ENCODE data around the gene BCL6B.

The BCL6B gene

GRCh38 chr17:7007143-7007542 lies 15.7 kb upstream of the BCL6B start:
- DNase-seq (ENCODE audit: low read depth): no peak

GRCh38 chr17:7010523-7010922 lies 12.3 kb upstream of the BCL6B start:
- DNase-seq (ENCODE audit: low read depth): no peak

DNA sequence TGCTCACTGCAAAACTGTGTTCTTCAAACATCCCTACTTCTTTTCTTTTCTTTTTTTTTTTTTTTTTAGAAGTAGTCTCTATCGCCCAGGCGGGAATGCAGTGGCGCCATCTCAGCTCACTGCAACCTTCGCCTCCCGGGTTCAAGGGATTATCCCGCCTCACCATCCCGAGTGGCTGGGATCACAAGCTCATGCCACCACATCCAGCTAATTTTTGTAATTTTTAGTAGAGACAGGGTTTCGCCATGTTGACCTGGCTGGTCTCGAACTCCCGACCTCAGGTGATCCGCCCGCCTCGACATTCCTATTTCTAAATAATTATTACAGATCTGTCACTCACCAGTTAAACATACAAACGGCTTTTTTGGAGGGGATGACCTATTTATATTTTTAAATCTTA lies 11.4 kb upstream of the BCL6B start:
- DNase-seq (ENCODE audit: low read depth): no peak

DNA sequence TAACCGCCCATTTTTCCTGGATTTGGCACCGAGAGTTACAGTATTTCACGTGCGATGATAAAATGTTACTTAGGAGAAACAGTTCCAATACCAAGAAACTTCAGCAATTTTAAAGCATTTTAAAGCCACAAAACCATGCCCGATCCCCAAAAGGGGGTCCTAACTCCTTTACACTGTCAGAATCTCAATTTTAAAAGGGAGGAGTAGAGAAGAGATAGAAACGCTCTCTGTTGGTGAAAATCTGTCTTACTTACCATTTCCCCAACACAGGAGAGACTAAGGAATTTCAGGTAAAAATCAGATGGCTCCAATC lies 11.0 kb upstream of the BCL6B start:
- DNase-seq (ENCODE audit: low read depth): no peak

DNA sequence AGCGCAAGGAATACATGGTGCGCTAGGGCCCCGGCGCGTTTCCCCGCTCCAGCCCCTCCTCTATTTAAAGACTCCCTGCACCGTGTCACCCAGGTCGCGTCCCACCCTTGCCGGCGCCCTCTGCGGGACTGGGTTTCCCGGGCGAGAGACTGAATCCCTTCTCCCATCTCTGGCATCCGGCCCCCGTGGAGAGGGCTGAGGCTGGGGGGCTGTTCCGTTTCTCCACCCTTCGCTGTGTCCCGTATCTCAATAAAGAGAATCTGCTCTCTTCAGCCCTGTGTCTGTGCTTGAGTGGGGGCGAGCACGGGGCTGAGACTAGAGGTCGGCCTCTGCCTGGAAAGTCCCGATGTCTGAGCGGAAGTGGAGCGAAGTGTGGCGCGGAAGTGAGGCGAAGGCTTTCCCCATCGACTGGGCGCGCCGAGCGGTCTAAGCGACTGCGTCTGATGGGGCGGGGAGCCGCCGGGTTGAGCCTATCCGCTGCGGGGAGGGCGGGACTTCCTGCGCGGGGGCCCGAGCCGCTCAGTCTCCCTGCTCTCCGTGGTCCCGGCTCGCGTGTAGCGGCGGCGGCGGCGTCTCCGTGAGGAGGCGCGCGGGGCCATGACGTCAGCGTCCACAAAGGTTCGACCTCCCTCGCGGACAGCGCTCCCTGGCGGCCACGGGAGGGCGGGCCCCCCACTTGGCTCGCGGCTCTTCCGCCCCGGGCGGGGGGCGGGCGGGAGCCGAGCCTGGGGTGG lies 8.4 kb upstream of the BCL6B start:
- DNase-seq (ENCODE audit: low read depth): peak; percentile 98

DNA sequence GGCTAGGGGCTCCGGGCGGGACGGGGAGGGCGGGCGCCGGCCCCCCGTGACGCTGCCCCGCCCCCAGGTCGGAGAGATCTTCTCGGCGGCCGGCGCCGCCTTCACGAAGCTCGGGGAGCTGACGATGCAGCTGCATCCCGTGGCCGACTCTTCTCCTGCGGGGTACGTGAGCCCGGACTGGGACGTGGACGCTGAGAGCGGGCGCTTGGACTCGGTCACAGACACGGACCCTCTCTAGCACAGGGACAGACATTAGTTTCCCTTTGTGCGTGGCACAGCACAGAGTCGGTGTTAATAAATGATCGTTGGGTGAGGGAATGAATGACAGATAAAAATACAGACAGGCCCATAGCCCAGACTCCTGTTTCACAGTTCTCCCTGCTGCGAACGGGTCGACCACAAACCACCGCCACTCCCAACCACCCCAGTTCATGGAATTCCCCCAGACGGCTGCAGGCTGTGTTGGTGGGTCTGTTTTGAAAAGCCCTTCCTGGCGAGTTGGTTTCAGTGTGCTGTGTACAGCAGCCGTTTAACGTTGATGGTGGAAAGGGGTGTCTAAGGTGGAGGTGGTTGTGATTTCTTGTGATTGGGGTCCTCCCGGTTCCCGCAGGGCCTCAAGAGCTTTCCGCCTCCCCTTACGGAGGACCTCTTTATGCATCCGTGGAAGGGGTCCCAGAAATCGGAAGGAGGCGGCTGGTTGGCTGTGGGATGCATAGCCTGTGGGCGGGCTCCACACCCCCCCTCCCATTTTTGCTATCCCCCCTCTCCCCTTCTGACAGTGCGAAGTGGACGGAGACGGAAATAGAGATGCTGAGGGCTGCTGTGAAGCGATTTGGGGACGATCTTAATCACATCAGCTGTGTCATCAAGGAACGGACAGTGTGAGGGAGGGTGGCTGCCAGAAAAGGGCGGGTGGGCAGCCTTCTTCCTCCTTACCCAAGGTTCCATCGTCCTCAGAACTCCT lies 7.6 kb upstream of the BCL6B start:
- DNase-seq (ENCODE audit: low read depth): peak; percentile 75

DNA sequence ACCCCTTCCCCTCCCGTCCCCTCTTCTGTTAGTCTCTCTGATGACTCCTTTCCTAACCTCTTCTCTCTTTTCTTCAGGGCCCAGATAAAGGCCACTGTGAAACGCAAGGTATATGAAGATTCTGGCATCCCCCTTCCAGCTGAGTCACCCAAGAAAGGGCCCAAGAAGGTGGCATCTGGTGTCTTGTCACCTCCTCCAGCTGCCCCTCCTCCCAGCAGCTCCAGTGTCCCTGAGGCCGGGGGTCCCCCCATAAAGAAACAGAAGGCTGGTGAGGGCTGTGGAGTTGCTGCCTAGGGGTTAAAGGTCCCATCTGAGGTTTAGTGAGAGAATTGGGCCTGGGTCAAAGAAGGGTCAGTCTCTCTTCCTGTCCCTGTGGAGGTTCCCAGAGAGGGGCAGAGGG lies 6.4 kb upstream of the BCL6B start:
- DNase-seq (ENCODE audit: low read depth): no peak

DNA sequence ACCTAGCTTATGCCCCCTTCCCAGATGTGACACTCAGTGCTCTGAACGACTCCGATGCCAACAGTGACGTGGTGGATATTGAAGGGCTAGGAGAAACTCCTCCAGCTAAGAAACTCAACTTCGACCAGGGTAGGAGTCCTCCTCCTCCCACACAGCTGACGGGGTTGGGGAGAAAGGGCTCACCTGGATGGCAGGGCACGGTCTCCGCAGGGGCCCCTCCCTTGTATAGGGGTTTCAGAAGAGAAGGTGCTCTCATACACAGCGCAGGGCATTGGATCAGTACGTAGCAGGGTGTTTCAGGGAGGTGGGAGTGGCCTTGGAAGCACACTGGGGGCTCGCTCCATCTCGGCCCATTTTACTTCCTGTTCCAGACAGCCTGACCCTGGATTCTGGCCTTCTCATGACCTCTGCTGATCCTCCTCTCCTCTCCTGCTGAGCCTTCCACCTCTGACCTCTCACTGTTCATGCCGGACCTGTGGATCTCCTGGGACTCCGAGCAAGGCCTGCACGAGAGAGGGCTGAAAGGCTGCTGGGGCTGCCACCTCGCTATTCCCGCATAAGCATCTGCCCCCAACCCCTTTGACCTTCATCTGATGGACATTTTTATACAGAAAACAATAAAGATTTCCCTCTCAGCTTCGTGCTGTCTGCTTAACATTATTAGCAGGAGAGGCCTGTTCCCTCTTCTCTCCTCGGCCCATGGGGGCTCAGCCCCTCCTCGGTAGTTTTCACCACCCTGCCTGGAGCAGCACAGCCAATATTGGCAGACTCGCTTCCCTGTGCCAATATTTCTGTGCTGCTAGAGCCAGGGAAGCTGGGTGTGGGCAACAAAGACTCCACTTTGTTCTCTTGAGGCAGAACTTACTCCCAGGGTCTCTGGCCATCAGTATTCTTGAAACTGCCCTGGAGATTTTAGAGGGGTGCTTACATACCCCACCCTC lies 5.7 kb upstream of the BCL6B start:
- no peak for DNase-seq (ENCODE audit: low read depth)

GRCh38 chr17:7017827-7018200 lies 5.0 kb upstream of the BCL6B start:
- DNase-seq (ENCODE audit: low read depth): no peak

GRCh38 chr17:7018331-7018964 lies 4.4 kb upstream of the BCL6B start:
- no peak for DNase-seq (ENCODE audit: low read depth)

GRCh38 chr17:7019367-7019766 lies 3.5 kb upstream of the BCL6B start:
- DNase-seq (ENCODE audit: low read depth): no peak

- no peak for DNase-seq (ENCODE audit: low read depth)
These were observed 2.9 kb upstream of the BCL6B start for GRCh38 chr17:7019839-7020519.

DNA sequence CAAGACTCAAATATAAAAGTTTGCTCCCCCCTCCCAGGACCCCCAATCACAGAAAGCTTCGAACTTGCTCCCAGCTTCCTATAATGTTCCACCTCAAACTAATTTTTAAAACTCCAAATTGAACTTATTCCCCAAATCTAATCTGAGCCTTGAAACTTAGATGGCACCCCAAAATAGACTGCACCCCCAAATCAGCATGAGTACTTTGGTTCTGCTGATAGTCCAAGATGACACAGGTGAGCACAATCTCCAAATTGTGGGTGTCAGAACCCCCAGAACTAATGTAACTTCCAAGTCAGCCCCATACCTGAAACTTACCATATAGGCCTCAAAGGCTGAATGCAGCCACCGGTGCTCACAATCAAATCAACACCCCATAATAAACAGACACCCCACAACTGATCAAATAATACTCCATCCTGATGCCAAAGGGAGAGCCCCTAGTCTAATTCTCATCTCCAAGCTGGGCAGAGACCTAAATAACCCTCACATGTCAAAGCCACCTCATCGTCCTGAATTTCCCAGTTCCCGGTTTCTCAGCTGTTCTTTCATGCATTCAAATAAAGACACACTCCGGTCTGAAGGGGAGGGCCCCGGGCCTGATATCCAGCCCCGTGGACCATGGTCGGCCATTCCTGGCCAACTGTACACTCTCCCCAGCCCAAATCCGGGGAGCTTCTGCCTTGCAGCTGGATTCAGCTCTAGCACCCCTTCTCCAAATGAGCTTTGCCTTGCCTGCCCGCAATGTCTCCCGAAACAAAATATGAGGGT lies 1.8 kb upstream of the BCL6B start:
- DNase-seq (ENCODE audit: low read depth): no peak

DNA sequence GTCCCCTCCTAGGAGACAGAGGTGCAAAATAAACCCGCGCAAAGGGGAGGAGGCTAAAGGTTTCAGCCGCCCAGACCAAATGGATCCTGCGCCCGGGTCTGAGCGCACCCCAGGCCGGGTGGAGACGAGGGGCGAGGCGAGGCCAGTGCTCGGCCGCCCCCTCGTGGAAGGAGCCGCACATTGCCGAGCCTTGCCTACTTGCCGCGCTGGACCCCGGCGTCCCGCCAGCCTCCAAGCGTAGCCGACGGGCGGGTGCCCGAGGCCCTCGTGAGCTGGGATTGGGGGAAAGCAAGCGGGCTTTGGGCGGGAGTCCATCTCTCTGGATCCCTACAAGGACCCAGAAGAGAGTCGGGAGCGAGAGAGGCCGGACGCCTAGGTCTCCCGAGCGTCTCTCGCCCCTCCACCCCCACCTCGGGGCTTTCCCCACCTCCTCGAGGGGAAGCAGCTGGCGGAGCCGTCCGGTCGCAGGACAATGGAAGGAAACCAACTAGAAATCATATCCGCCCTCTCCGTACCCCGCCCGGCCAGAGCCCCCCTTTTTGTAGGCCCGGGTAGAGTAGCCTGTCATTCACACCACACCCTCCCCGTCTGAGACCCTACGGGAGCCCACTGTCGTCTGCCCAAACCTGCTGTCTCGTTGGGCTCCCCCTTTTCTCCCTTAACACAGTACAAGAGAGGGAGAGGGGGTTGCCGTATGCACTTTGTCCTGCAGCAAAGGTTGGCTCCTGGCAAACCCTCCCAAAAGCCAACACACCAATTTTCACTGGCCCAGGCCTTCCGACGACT lies 664 bp upstream of the BCL6B start:
- DNase-seq (ENCODE audit: low read depth): peak; percentile 72

DNA sequence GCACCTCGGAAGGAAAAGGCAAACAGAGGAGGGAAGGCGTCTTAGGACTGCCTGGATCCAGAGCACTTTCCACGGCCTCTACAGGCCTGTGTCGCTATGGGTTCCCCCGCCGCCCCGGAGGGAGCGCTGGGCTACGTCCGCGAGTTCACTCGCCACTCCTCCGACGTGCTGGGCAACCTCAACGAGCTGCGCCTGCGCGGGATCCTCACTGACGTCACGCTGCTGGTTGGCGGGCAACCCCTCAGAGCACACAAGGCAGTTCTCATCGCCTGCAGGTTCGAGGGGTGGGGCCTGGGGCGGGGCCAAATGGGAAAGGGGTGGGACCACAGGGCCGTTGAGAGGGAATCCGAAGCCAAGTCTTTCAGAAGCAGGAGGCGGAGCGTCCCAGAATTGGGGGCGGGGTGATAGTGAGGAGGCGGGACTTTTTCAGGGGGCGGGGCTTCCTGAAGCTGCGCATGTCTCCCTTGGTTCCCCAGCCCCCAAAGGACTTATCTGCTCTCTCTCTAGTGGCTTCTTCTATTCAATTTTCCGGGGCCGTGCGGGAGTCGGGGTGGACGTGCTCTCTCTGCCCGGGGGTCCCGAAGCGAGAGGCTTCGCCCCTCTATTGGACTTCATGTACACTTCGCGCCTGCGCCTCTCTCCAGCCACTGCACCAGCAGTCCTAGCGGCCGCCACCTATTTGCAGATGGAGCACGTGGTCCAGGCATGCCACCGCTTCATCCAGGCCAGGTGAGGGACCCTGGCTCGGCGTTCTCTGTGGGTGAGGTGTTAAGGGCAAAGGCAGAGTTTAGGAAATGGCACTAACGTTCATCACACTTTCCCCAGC lies 939 bp downstream of the BCL6B start:
- peak; percentile 93 for DNase-seq (ENCODE audit: low read depth)

- no peak for DNase-seq (ENCODE audit: low read depth)
These were observed 1.5 kb downstream of the BCL6B start for GRCh38 chr17:7024402-7024785.

- DNase-seq (ENCODE audit: low read depth): no peak
These were observed 2.4 kb downstream of the BCL6B start for GRCh38 chr17:7025245-7025644.

DNA sequence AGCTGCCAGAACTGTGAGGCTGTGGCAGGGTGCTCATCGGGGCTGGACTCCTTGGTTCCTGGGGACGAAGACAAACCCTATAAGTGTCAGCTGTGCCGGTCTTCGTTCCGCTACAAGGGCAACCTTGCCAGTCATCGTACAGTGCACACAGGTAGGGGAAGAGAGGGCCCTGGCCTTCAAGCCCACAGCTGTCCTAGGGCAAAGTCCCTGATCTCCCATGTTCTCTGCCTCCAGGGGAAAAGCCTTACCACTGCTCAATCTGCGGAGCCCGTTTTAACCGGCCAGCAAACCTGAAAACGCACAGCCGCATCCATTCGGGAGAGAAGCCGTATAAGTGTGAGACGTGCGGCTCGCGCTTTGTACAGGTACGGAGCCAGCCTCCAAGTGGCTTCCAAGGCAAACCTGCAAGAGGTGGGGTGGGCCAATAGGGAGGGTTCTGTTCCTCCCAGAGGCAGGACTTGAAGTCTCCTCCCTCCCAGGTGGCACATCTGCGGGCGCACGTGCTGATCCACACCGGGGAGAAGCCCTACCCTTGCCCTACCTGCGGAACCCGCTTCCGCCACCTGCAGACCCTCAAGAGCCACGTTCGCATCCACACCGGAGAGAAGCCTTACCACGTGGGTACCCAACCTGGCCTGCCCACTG lies 3.7 kb downstream of the BCL6B start:
- no peak for DNase-seq (ENCODE audit: low read depth)
